HepG2 (cell line): ENCODE results near the gene NDUFS7. TPM values are rescaled to one million over a fixed set of nuclear protein-coding genes. Genes with fewer than 3 reads are reported as not detected.

Source experiments
- AFF4 ChIP-seq: sonication (generic); formaldehyde crosslinking; IDR thresholded peaks from 2 replicates; pipeline ENCODE4 v1.4.0; 2020; ENCODE audit warnings: missing genetic modification reagents
- DZIP1 ChIP-seq: sonication (generic); formaldehyde crosslinking; IDR thresholded peaks from 2 replicates; pipeline ENCODE4 v1.5.0; 2020; ENCODE audit warnings: mild to moderate bottlenecking, missing genetic modification reagents
- FOXK2 ChIP-seq: fragments of 450-650 bp; IDR thresholded peaks from 2 replicates; pipeline ENCODE4 v1.6.1; 2016
- GATAD1 ChIP-seq: IDR thresholded peaks from 2 replicates; pipeline ENCODE4 v1.6.1; 2016; ENCODE audit warnings: missing genetic modification reagents, missing compliant biosample characterization
- GMEB2 ChIP-seq: IDR thresholded peaks from 2 replicates; pipeline ENCODE4 v1.6.1; 2016; ENCODE audit warnings: missing biosample characterization, missing genetic modification reagents, low read depth
- HIC2 ChIP-seq: sonication (generic); formaldehyde crosslinking; IDR thresholded peaks from 2 replicates; pipeline ENCODE4 v1.9.0; 2022; ENCODE audit warnings: low read depth, missing genetic modification reagents
- MLLT10 ChIP-seq: sonication (generic); formaldehyde crosslinking; IDR thresholded peaks from 2 replicates; pipeline ENCODE4 v1.4.0; 2020; ENCODE audit warnings: missing genetic modification reagents
- NRL ChIP-seq: sonication (generic); formaldehyde crosslinking; IDR thresholded peaks from 2 replicates; pipeline ENCODE4 v1.5.0; 2020; ENCODE audit warnings: missing genetic modification reagents, mild to moderate bottlenecking, moderate library complexity, borderline replicate concordance
- POLR2A ChIP-seq, 2 experiments: IDR thresholded peaks; 2 replicates each; pipeline ENCODE4 v1.6.1; 2011; ENCODE audit warnings: low read depth in 2 of 2, low read length in 2 of 2, mild to moderate bottlenecking in 1 of 2, moderate library complexity in 1 of 2; ENCODE audit not compliant: insufficient read depth in 1 of 2
- PRPF4 ChIP-seq: fragments of 200-400 bp; formaldehyde crosslinking; IDR thresholded peaks from 2 replicates; pipeline ENCODE4 v1.6.1; 2016; ENCODE audit warnings: low read length, low read depth; ENCODE audit not compliant: poor library complexity, severe bottlenecking
- TBX2 ChIP-seq: sonication (generic); formaldehyde crosslinking; IDR thresholded peaks from 2 replicates; pipeline ENCODE4 v1.5.0; 2020; ENCODE audit warnings: missing genetic modification reagents, mild to moderate bottlenecking, borderline replicate concordance
- ZNF121 ChIP-seq: sonication (generic); formaldehyde crosslinking; IDR thresholded peaks from 2 replicates; pipeline ENCODE4 v1.5.0; 2020; ENCODE audit warnings: mild to moderate bottlenecking, missing genetic modification reagents
- ZNF431 ChIP-seq: sonication (generic); formaldehyde crosslinking; IDR thresholded peaks from 2 replicates; pipeline ENCODE4 v1.9.0; 2022; ENCODE audit warnings: missing genetic modification reagents, low read depth, mild to moderate bottlenecking, borderline replicate concordance
- ZNF616 ChIP-seq: sonication (generic); formaldehyde crosslinking; IDR thresholded peaks from 2 replicates; pipeline ENCODE4 v1.5.0; 2020; ENCODE audit warnings: low read depth, mild to moderate bottlenecking, missing genetic modification reagents
- ZNF7 ChIP-seq: IDR thresholded peaks from 2 replicates; pipeline ENCODE4 v1.6.1; 2016; ENCODE audit warnings: missing biosample characterization, missing genetic modification reagents
- ZSCAN12 ChIP-seq: sonication (generic); formaldehyde crosslinking; IDR thresholded peaks from 2 replicates; pipeline ENCODE4 v1.9.0; 2021; ENCODE audit warnings: mild to moderate bottlenecking, missing genetic modification reagents
- polyA plus RNA-seq, 8 experiments: library from polyadenylated mRNA; depleted of rRNA in 3 of 8; stranded (reverse) in 7 of 8; unstranded in 1 of 8; fragments of >200 nt; fragmentation: Illumina TruSeq in 4 of 8; extraction: Trizol in 4 of 8; gene quantifications; 2 replicates each; pipeline versions ENCODE4 v1.2.1 to v1.2.3, GENCODE V29; 2011 to 2016; ENCODE audit warnings: low read depth in 4 of 8, missing spikeins in 1 of 8, mixed read lengths in 1 of 8; ENCODE audit not compliant: insufficient read depth in 1 of 8
- total RNA-seq, 5 experiments: library from RNA; depleted of rRNA; stranded (reverse); fragments of >200 nt; fragmentation: Illumina TruSeq; extraction: Trizol; gene quantifications; 2 replicates each; pipeline ENCODE4 v1.2.3, GENCODE V29; 2016; ENCODE audit warnings: low read depth in 1 of 5
- TF ChIP-seq, protein P1 (sequence below): sonication (generic); formaldehyde crosslinking; IDR thresholded peaks from 2 replicates; pipeline ENCODE4 v1.4.0; 2020; ENCODE audit warnings: missing genetic modification reagents
- TF ChIP-seq, protein P2 (sequence below): fragments of 450-650 bp; IDR thresholded peaks from 2 replicates; pipeline ENCODE4 v1.6.1; 2016

NDUFS7 gene
- total and polyA plus RNA-seq, 2 of the 13 experiments (the other 11 are each of a cell fraction or from before 2014, with no cell fraction given): 34.3 to 66.9 TPM

DNA sequence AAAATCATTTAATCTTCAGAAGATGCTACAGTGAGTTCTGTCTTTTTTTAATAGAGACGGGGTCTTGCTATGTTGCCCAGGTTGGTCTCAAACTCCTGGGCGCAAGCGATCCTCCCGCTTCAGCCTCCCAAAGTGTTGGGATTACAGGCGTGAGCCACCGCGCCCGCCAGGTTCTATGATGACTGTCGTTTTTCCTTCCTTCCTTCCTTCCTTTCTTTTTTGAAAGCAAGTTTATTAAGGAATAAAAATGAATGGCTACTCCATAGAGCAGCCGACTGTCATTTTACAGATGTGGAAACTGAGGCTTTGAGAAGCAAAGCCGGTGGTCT, 18.1 kb downstream of the NDUFS7 start (continued):
- TF ChIP-seq AFF4 (CRISPR knock-in tag) (no peak), GATAD1 (no peak), HIC2 (CRISPR knock-in tag) (no peak), ZSCAN12 (CRISPR knock-in tag) (no peak), PRPF4 (no peak), NRL (CRISPR knock-in tag) (no peak), ZNF121 (CRISPR knock-in tag) (peak; percentile 97), GMEB2 (CRISPR knock-in tag) (no peak), ZNF7 (no peak), DZIP1 (CRISPR knock-in tag) (0 out of 2 replicates have a peak, but pooled peaks have one; percentile 1), ZNF616 (CRISPR knock-in tag) (no peak), ZNF431 (CRISPR knock-in tag) (no peak), POLR2A (IDR thresholded peaks at IDR 0.05; ENCODE audit: insufficient read depth in 1 of 2, low read depth in 2 of 2, low read length in 2 of 2) (no peak), TBX2 (CRISPR knock-in tag) (no peak), MLLT10 (CRISPR knock-in tag) (no peak), FOXK2 (no peak)
- TF ChIP-seq, protein P1, sequence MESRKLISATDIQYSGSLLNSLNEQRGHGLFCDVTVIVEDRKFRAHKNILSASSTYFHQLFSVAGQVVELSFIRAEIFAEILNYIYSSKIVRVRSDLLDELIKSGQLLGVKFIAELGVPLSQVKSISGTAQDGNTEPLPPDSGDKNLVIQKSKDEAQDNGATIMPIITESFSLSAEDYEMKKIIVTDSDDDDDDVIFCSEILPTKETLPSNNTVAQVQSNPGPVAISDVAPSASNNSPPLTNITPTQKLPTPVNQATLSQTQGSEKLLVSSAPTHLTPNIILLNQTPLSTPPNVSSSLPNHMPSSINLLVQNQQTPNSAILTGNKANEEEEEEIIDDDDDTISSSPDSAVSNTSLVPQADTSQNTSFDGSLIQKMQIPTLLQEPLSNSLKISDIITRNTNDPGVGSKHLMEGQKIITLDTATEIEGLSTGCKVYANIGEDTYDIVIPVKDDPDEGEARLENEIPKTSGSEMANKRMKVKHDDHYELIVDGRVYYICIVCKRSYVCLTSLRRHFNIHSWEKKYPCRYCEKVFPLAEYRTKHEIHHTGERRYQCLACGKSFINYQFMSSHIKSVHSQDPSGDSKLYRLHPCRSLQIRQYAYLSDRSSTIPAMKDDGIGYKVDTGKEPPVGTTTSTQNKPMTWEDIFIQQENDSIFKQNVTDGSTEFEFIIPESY (CRISPR knock-in tag): peak; percentile 86
- TF ChIP-seq, protein P2, sequence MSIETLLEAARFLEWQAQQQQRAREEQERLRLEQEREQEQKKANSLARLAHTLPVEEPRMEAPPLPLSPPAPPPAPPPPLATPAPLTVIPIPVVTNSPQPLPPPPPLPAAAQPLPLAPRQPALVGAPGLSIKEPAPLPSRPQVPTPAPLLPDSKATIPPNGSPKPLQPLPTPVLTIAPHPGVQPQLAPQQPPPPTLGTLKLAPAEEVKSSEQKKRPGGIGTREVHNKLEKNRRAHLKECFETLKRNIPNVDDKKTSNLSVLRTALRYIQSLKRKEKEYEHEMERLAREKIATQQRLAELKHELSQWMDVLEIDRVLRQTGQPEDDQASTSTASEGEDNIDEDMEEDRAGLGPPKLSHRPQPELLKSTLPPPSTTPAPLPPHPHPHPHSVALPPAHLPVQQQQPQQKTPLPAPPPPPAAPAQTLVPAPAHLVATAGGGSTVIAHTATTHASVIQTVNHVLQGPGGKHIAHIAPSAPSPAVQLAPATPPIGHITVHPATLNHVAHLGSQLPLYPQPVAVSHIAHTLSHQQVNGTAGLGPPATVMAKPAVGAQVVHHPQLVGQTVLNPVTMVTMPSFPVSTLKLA: no peak
